Stomach (tissue), 9 donors: ENCODE measurements around the gene OR51B2. TPM values are rescaled to one million over a fixed set of nuclear protein-coding genes. Genes with fewer than 3 reads are reported as not detected.

Source experiments
- DNase-seq, 2 donors: peaks; one replicate each; pipeline versions ENCODE4 v3.0.0 to v3.0.0-alpha.2; 2013 to 2019
- H3K27ac ChIP-seq, 5 donors: fragments of 200-600 bp in 4 of 5; sonication (generic) in 4 of 5; one replicate each; pipeline ENCODE4 v1.5.1; 2013 to 2019; ENCODE audit warnings: mild to moderate bottlenecking in 1 of 5, moderate library complexity in 1 of 5
- H3K27me3 ChIP-seq, 3 donors: fragments of 200-600 bp; sonication (generic); one replicate each; pipeline ENCODE4 v1.5.1; 2017 to 2019; ENCODE audit warnings: mixed run types in 1 of 3
- H3K36me3 ChIP-seq, 4 donors: fragments of 200-600 bp; sonication (generic); 1 replicate in 3 of 4; 2 replicates in 1 of 4; pipeline ENCODE4 v1.5.1; 2016 to 2019
- H3K4me1 ChIP-seq, 4 donors: fragments of 200-600 bp; sonication (generic); one replicate each; pipeline ENCODE4 v1.5.1; 2016 to 2019
- H3K4me3 ChIP-seq, 4 donors: fragments of 200-600 bp; sonication (generic) in 3 of 4; one replicate each; pipeline ENCODE4 v1.5.1; 2016 to 2019; ENCODE audit warnings: mild to moderate bottlenecking in 1 of 4
- H3K9me3 ChIP-seq, 4 donors: fragments of 200-600 bp; sonication (generic); one replicate each; pipeline ENCODE4 v1.5.1; 2016 to 2019
- CTCF ChIP-seq, 7 experiments: fragments of 450-650 bp in 4 of 7; fragments of 200-600 bp in 3 of 7; sonication (generic) in 3 of 7; IDR thresholded peaks; one replicate each; pipeline ENCODE4 v1.5.1; 2016 to 2019; ENCODE audit warnings: antibody characterized with exemption in 7 of 7, control low read depth in 2 of 7, mild to moderate bottlenecking in 1 of 7
- EP300 ChIP-seq: sonication (generic); formaldehyde crosslinking; IDR thresholded peaks from one replicate; pipeline ENCODE4 v1.6.1; 2017; ENCODE audit warnings: antibody characterized with exemption
- POLR2A ChIP-seq, 4 donors: fragments of 450-650 bp; IDR thresholded peaks; one replicate each; pipeline ENCODE4 v1.6.1; 2016; ENCODE audit warnings: antibody characterized with exemption in 4 of 4, control low read depth in 2 of 4, mild to moderate bottlenecking in 1 of 4, moderate library complexity in 1 of 4
- POLR2AphosphoS5 ChIP-seq, 3 donors: sonication (generic); formaldehyde crosslinking; IDR thresholded peaks; one replicate each; pipeline ENCODE4 v1.6.1; 2016; ENCODE audit warnings: antibody characterized with exemption in 3 of 3
- WGBS, 5 donors: extraction: QIAGEN DNeasy Blood & Tissue Kit in 3 of 5; methylation state at CpG; one replicate each; pipeline versions ENCODE4 v1.1.5 to v1.1.7; 2013 to 2018; 5-methylcytosine and 5-hydroxymethylcytosine counted together
- intact Hi-C: fragments of 100-400 bp; cut with DNase I; formaldehyde crosslinking; loops from one replicate; pipeline ENCODE4 v1.15.1; 2023; ENCODE audit warnings: low total_unique reads
- polyA plus RNA-seq, 3 donors: library from polyadenylated mRNA; stranded (reverse); fragments of 200-250 nt; gene quantifications; one replicate each; pipeline ENCODE4 v1.2.3, GENCODE V29; 2013
- total RNA-seq, 5 donors: library from RNA; depleted of rRNA; stranded (reverse); fragments of >200 nt; gene quantifications; one replicate each; pipeline versions ENCODE4 v1.1.0 to v1.2.3, GENCODE V29; 2014 to 2016
- donor health status: healthy with polysubstance abuse.
- donor health status: Bipolar disorder and iron deficiency.
- donor health status: healthy.

Gene OR51B2
- total and polyA plus RNA-seq, 8 donors, result 0.92 TPM; not detected in 7

GRCh38 chr11:5286351-5286750, 37.7 kb downstream of the OR51B2 start:
- H3K27me3 ChIP-seq, result no peaks in the 10 kb centered on the region
- H3K4me3 ChIP-seq, result no peak overlapping the region
- H3K27ac ChIP-seq, result no peak overlapping the region
- H3K4me1 ChIP-seq, result no peaks in the 10 kb centered on the region
- no peak for DNase-seq
- no peaks in the 10 kb centered on the region for H3K9me3 ChIP-seq
- WGBS, 5 donors, result 11 to 27% (median 20%) methylated on average over 1 of the region's 1 CpG
- TF ChIP-seq POLR2AphosphoS5 (IDR thresholded peaks at IDR 0.05), result no peak
- TF ChIP-seq EP300, result no peak
- TF ChIP-seq CTCF (IDR thresholded peaks at IDR 0.05), result no peak
- no peak for TF ChIP-seq POLR2A (IDR thresholded peaks at IDR 0.05)
- intact Hi-C loops, result no loop called here
- no peaks in the 10 kb centered on the region for H3K36me3 ChIP-seq

GRCh38 chr11:5285703-5286340, 38.3 kb downstream of the OR51B2 start:
- Histone ChIP-seq H3K9me3 (no peaks in the 10 kb centered on the region), H3K27me3 (no peaks in the 10 kb centered on the region), H3K4me3 (no peak overlapping the region), H3K36me3 (no peaks in the 10 kb centered on the region), H3K27ac (no peak overlapping the region), H3K4me1 (no peaks in the 10 kb centered on the region)
- intact Hi-C loops, result no loop called here
- DNase-seq, result no peak
- WGBS, 5 donors, result 80 to 96% (median 87%) methylated on average over 4 of the region's 4 CpGs
- TF ChIP-seq POLR2A (IDR thresholded peaks at IDR 0.05) (no peak), EP300 (no peak), POLR2AphosphoS5 (IDR thresholded peaks at IDR 0.05) (no peak)

GRCh38 chr11:5284637-5285036, 39.5 kb downstream of the OR51B2 start:
- 49 to 96% (median 80%) methylated on average over 2 of the region's 2 CpGs; no CpG with 5 or more reads in 1 of the 5 donors for WGBS, 5 donors
- intact Hi-C loops, result no loop called here

GRCh38 chr11:5283882-5284281, 40.2 kb downstream of the OR51B2 start:
- DNase-seq, result no peak
- Histone ChIP-seq H3K27ac (no peak overlapping the region), H3K36me3 (no peaks in the 10 kb centered on the region), H3K27me3 (no peaks in the 10 kb centered on the region), H3K4me1 (no peaks in the 10 kb centered on the region), H3K9me3 (no peaks in the 10 kb centered on the region), H3K4me3 (no peak overlapping the region)
- intact Hi-C loops, result no loop called here
- WGBS, 5 donors, result 60 to 78% (median 67%) methylated on average over 1 of the region's 1 CpG
- TF ChIP-seq POLR2A (IDR thresholded peaks at IDR 0.05) (no peak), EP300 (no peak), POLR2AphosphoS5 (IDR thresholded peaks at IDR 0.05) (no peak), CTCF (IDR thresholded peaks at IDR 0.05) (no peak)

More at GRCh38 chr11:5284637-5285036, 39.5 kb downstream of the OR51B2 start:
- no peaks in the 10 kb centered on the region for H3K9me3 ChIP-seq
- no peaks in the 10 kb centered on the region for H3K4me1 ChIP-seq
- TF ChIP-seq CTCF (IDR thresholded peaks at IDR 0.05) (no peak), POLR2AphosphoS5 (IDR thresholded peaks at IDR 0.05) (no peak), EP300 (no peak), POLR2A (IDR thresholded peaks at IDR 0.05) (no peak)
- peak in 1 of 2 donors; percentile 22 for DNase-seq
- no peaks in the 10 kb centered on the region for H3K27me3 ChIP-seq
- H3K27ac ChIP-seq, result no peak overlapping the region
- H3K4me3 ChIP-seq, result no peak overlapping the region
- H3K36me3 ChIP-seq, result no peaks in the 10 kb centered on the region

- no peak overlapping the region for H3K4me3 ChIP-seq
- 68 to 81% (median 78%) methylated on average over 3 of the region's 3 CpGs for WGBS, 5 donors
- intact Hi-C loops, result no loop called here
- H3K36me3 ChIP-seq, result no peaks in the 10 kb centered on the region
- H3K9me3 ChIP-seq, result no peaks in the 10 kb centered on the region
- H3K4me1 ChIP-seq, result no peaks in the 10 kb centered on the region
- H3K27me3 ChIP-seq, result no peaks in the 10 kb centered on the region
- H3K27ac ChIP-seq, result no peak overlapping the region
- no peak for TF ChIP-seq POLR2AphosphoS5 (IDR thresholded peaks at IDR 0.05)
- no peak for TF ChIP-seq CTCF (IDR thresholded peaks at IDR 0.05)
- TF ChIP-seq EP300, result no peak
- no peak for TF ChIP-seq POLR2A (IDR thresholded peaks at IDR 0.05)
- DNase-seq, result no peak
Measured at GRCh38 chr11:5283086-5283485, 41.0 kb downstream of the OR51B2 start.
